GM12801 (cell line): ENCODE results near the gene FMC1.

Experiments used
- CTCF ChIP-seq: IDR thresholded peaks from one replicate; pipeline ENCODE4 v1.5.1; 2011; ENCODE audit warnings: control low read depth; ENCODE audit not compliant: insufficient read length; ENCODE audit errors: extremely low read depth

FMC1 gene

GRCh38 chr7:139393621-139394211 lies 52.6 kb downstream of the FMC1 start:
- no peak for TF ChIP-seq CTCF

- TF ChIP-seq CTCF, result no peak
Measured at GRCh38 chr7:139394540-139394939, 53.4 kb downstream of the FMC1 start.
